HepG2 (cell line): ENCODE results near the gene ADGRV1. TPM values are rescaled to one million over a fixed set of nuclear protein-coding genes. Genes with fewer than 3 reads are reported as not detected.

ENCODE experiments used
- ARHGAP35 ChIP-seq: sonication (generic); formaldehyde crosslinking; IDR thresholded peaks from 2 replicates; pipeline ENCODE4 v1.9.0; 2022; ENCODE audit warnings: mild to moderate bottlenecking, inconsistent platforms, moderate library complexity, missing genetic modification reagents, borderline replicate concordance
- MED1 ChIP-seq: sonication (generic); formaldehyde crosslinking; IDR thresholded peaks from 2 replicates; pipeline ENCODE4 v1.4.0; 2020; ENCODE audit warnings: missing genetic modification reagents
- NFKB2 ChIP-seq: sonication (generic); formaldehyde crosslinking; IDR thresholded peaks from 2 replicates; pipeline ENCODE4 v1.4.0; 2020; ENCODE audit warnings: missing genetic modification reagents, borderline replicate concordance
- SIX1 ChIP-seq: sonication (generic); formaldehyde crosslinking; IDR thresholded peaks from 2 replicates; pipeline ENCODE4 v1.4.0; 2020; ENCODE audit warnings: missing genetic modification reagents, borderline replicate concordance
- SOX13 ChIP-seq, 3 experiments: fragments of 450-650 bp in 1 of 3; sonication (generic) in 1 of 3; formaldehyde crosslinking in 1 of 3; IDR thresholded peaks in 2 of 3; conservative IDR thresholded peaks in 1 of 3; 2 replicates each; pipeline versions ENCODE4 v1.5.0 to v1.6.1; 2016 to 2020; ENCODE audit warnings: antibody characterized with exemption in 1 of 3, mild to moderate bottlenecking in 1 of 3, missing compliant biosample characterization in 1 of 3, missing genetic modification reagents in 1 of 3, moderate library complexity in 1 of 3
- ZFX ChIP-seq: sonication (generic); formaldehyde crosslinking; IDR thresholded peaks from 2 replicates; pipeline ENCODE4 v1.4.0; 2020; ENCODE audit warnings: mild to moderate bottlenecking, low read depth, missing genetic modification reagents, moderate library complexity
- ZNF10 ChIP-seq: sonication (generic); formaldehyde crosslinking; IDR thresholded peaks from 2 replicates; pipeline ENCODE4 v1.4.0; 2020; ENCODE audit warnings: mild to moderate bottlenecking, low read depth, missing genetic modification reagents, borderline replicate concordance
- ZNF143 ChIP-seq: sonication (generic); formaldehyde crosslinking; IDR thresholded peaks from 2 replicates; pipeline ENCODE4 v1.4.0; 2020; ENCODE audit warnings: missing genetic modification reagents
- ZNF607 ChIP-seq: sonication (generic); formaldehyde crosslinking; IDR thresholded peaks from 2 replicates; pipeline ENCODE4 v1.5.1; 2020; ENCODE audit warnings: missing genetic modification reagents, mild to moderate bottlenecking, borderline replicate concordance
- polyA plus RNA-seq, 8 experiments: library from polyadenylated mRNA; depleted of rRNA in 3 of 8; stranded (reverse) in 7 of 8; unstranded in 1 of 8; fragments of >200 nt; fragmentation: Illumina TruSeq in 4 of 8; extraction: Trizol in 4 of 8; gene quantifications; 2 replicates each; pipeline versions ENCODE4 v1.2.1 to v1.2.3, GENCODE V29; 2011 to 2016; ENCODE audit warnings: low read depth in 4 of 8, missing spikeins in 1 of 8, mixed read lengths in 1 of 8; ENCODE audit not compliant: insufficient read depth in 1 of 8
- total RNA-seq, 5 experiments: library from RNA; depleted of rRNA; stranded (reverse); fragments of >200 nt; fragmentation: Illumina TruSeq; extraction: Trizol; gene quantifications; 2 replicates each; pipeline ENCODE4 v1.2.3, GENCODE V29; 2016; ENCODE audit warnings: low read depth in 1 of 5
- TF ChIP-seq, protein P1 (sequence below): IDR thresholded peaks from 2 replicates; pipeline ENCODE4 v1.6.1; 2016; ENCODE audit warnings: low read depth
- TF ChIP-seq, protein P2 (sequence below): sonication (generic); formaldehyde crosslinking; IDR thresholded peaks from 2 replicates; pipeline ENCODE4 v1.5.0; 2020; ENCODE audit warnings: mild to moderate bottlenecking, missing genetic modification reagents, borderline replicate concordance
- TF ChIP-seq, protein P3 (sequence below): sonication (generic); formaldehyde crosslinking; IDR thresholded peaks from 2 replicates; pipeline ENCODE4 v1.8.0; 2022; ENCODE audit warnings: missing genetic modification reagents, mild to moderate bottlenecking, moderate library complexity, borderline replicate concordance
- TF ChIP-seq, protein P4 (sequence below): sonication (generic); formaldehyde crosslinking; IDR thresholded peaks from 2 replicates; pipeline ENCODE4 v1.5.0; 2020; ENCODE audit warnings: mild to moderate bottlenecking, missing genetic modification reagents
- TF ChIP-seq, protein P5 (sequence below): fragments of 450-650 bp; IDR thresholded peaks from 2 replicates; pipeline ENCODE4 v1.6.1; 2017

The ADGRV1 gene
- total and polyA plus RNA-seq, 2 of the 13 experiments (the other 11 are each of a cell fraction or from before 2014, with no cell fraction given): 1.7 to 3.9 TPM

DNA sequence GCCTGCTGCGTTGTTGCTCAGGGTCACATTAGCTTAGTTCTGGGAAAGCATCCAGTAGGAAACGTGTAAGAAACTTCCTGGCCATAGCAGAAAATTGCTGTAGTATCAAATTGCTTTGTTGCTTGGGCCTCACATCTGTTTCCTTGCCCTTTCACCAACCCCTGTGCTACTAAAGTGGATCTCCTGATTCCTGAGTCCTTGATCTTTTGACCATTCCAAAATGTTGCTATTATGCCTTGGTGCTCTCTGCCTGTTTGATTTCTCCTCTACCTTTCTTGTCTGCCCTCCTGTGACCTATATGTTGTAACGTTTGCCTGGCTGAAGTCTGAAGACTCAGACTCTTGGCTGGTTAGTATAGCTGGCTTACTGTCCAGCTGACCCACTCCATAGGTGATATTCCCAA, 350.5 kb downstream of the ADGRV1 start (continued):
- TF ChIP-seq ARHGAP35: no peak
- peak; percentile 52; the same call in 1 of the 2 replicates for TF ChIP-seq SIX1 (CRISPR knock-in tag)
- TF ChIP-seq, protein P1, sequence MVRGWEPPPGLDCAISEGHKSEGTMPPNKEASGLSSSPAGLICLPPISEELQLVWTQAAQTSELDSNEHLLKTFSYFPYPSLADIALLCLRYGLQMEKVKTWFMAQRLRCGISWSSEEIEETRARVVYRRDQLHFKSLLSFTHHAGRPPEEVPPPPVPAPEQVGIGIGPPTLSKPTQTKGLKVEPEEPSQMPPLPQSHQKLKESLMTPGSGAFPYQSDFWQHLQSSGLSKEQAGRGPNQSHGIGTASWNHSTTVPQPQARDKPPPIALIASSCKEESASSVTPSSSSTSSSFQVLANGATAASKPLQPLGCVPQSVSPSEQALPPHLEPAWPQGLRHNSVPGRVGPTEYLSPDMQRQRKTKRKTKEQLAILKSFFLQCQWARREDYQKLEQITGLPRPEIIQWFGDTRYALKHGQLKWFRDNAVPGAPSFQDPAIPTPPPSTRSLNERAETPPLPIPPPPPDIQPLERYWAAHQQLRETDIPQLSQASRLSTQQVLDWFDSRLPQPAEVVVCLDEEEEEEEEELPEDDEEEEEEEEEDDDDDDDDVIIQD: peak; percentile 21; the same call in 1 of the 2 replicates
- TF ChIP-seq, protein P2, sequence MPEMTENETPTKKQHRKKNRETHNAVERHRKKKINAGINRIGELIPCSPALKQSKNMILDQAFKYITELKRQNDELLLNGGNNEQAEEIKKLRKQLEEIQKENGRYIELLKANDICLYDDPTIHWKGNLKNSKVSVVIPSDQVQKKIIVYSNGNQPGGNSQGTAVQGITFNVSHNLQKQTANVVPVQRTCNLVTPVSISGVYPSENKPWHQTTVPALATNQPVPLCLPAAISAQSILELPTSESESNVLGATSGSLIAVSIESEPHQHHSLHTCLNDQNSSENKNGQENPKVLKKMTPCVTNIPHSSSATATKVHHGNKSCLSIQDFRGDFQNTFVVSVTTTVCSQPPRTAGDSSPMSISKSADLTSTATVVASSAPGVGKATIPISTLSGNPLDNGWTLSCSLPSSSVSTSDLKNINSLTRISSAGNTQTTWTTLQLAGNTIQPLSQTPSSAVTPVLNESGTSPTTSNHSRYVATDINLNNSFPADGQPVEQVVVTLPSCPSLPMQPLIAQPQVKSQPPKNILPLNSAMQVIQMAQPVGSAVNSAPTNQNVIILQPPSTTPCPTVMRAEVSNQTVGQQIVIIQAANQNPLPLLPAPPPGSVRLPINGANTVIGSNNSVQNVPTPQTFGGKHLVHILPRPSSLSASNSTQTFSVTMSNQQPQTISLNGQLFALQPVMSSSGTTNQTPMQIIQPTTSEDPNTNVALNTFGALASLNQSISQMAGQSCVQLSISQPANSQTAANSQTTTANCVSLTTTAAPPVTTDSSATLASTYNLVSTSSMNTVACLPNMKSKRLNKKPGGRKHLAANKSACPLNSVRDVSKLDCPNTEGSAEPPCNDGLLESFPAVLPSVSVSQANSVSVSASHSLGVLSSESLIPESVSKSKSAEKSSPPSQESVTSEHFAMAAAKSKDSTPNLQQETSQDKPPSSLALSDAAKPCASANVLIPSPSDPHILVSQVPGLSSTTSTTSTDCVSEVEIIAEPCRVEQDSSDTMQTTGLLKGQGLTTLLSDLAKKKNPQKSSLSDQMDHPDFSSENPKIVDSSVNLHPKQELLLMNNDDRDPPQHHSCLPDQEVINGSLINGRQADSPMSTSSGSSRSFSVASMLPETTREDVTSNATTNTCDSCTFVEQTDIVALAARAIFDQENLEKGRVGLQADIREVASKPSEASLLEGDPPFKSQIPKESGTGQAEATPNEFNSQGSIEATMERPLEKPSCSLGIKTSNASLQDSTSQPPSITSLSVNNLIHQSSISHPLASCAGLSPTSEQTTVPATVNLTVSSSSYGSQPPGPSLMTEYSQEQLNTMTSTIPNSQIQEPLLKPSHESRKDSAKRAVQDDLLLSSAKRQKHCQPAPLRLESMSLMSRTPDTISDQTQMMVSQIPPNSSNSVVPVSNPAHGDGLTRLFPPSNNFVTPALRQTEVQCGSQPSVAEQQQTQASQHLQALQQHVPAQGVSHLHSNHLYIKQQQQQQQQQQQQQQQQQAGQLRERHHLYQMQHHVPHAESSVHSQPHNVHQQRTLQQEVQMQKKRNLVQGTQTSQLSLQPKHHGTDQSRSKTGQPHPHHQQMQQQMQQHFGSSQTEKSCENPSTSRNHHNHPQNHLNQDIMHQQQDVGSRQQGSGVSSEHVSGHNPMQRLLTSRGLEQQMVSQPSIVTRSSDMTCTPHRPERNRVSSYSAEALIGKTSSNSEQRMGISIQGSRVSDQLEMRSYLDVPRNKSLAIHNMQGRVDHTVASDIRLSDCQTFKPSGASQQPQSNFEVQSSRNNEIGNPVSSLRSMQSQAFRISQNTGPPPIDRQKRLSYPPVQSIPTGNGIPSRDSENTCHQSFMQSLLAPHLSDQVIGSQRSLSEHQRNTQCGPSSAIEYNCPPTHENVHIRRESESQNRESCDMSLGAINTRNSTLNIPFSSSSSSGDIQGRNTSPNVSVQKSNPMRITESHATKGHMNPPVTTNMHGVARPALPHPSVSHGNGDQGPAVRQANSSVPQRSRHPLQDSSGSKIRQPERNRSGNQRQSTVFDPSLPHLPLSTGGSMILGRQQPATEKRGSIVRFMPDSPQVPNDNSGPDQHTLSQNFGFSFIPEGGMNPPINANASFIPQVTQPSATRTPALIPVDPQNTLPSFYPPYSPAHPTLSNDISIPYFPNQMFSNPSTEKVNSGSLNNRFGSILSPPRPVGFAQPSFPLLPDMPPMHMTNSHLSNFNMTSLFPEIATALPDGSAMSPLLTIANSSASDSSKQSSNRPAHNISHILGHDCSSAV (CRISPR knock-in tag): no peak
- no peak for TF ChIP-seq NFKB2 (CRISPR knock-in tag)
- TF ChIP-seq MED1 (CRISPR knock-in tag): peak; percentile 59
- TF ChIP-seq, protein P3, sequence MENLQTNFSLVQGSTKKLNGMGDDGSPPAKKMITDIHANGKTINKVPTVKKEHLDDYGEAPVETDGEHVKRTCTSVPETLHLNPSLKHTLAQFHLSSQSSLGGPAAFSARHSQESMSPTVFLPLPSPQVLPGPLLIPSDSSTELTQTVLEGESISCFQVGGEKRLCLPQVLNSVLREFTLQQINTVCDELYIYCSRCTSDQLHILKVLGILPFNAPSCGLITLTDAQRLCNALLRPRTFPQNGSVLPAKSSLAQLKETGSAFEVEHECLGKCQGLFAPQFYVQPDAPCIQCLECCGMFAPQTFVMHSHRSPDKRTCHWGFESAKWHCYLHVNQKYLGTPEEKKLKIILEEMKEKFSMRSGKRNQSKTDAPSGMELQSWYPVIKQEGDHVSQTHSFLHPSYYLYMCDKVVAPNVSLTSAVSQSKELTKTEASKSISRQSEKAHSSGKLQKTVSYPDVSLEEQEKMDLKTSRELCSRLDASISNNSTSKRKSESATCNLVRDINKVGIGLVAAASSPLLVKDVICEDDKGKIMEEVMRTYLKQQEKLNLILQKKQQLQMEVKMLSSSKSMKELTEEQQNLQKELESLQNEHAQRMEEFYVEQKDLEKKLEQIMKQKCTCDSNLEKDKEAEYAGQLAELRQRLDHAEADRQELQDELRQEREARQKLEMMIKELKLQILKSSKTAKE (CRISPR knock-in tag): no peak
- TF ChIP-seq, protein P4, sequence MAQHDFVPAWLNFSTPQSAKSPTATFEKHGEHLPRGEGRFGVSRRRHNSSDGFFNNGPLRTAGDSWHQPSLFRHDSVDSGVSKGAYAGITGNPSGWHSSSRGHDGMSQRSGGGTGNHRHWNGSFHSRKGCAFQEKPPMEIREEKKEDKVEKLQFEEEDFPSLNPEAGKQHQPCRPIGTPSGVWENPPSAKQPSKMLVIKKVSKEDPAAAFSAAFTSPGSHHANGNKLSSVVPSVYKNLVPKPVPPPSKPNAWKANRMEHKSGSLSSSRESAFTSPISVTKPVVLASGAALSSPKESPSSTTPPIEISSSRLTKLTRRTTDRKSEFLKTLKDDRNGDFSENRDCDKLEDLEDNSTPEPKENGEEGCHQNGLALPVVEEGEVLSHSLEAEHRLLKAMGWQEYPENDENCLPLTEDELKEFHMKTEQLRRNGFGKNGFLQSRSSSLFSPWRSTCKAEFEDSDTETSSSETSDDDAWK (CRISPR knock-in tag): no peak
- no peak for TF ChIP-seq ZNF10 (CRISPR knock-in tag)
- no peak for TF ChIP-seq SOX13 (IDR thresholded peaks at IDR 0.05)
- TF ChIP-seq SOX13 (CRISPR knock-in tag; conservative IDR thresholded peaks at IDR 0.05 in 1 of 2, IDR thresholded peaks at IDR 0.05 in 1 of 2): peak in 1 of 2 experiments; percentile 60; a peak in 2 of 4 replicates
- 0 out of 2 replicates have a peak, but pooled peaks have one; percentile 34 for TF ChIP-seq ZNF607 (CRISPR knock-in tag)
- TF ChIP-seq ZNF143 (CRISPR knock-in tag): no peak
- TF ChIP-seq, protein P5, sequence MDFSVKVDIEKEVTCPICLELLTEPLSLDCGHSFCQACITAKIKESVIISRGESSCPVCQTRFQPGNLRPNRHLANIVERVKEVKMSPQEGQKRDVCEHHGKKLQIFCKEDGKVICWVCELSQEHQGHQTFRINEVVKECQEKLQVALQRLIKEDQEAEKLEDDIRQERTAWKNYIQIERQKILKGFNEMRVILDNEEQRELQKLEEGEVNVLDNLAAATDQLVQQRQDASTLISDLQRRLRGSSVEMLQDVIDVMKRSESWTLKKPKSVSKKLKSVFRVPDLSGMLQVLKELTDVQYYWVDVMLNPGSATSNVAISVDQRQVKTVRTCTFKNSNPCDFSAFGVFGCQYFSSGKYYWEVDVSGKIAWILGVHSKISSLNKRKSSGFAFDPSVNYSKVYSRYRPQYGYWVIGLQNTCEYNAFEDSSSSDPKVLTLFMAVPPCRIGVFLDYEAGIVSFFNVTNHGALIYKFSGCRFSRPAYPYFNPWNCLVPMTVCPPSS: no peak
- TF ChIP-seq ZFX: no peak
